ENCODE measurements around the gene SLIT1.

DNA sequence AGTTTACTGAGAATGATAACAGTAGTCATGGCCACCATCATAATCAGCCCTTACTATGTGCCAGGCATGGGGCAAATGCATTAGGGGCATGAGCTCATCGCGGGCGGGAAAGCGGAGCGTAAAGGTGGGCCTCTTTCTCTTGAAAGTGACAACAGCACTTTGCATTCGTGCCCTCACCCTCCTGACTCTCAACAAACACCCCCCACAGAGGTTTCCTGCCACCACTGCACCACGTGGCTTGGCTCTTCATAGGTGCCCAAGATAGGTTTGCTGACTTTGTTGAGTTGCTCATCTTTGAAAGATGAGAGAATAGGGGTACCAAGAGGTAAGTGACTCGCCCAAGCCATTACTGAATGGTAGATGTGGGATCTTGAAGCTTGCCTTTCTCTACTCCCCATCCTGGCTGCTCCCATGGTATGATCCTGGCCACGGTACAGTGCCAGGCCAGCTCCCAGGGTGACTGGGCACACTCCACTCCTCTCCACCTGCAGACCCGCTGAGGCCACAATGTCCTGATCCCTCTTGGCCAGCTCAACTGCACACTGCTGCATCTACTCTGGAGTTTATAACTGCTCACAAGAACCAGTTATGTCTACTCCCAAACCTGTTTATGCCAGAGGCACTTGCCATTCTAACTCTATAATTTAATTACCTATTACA is 26.0 kb downstream of the SLIT1 start:
- TF ChIP-seq, protein P1, sequence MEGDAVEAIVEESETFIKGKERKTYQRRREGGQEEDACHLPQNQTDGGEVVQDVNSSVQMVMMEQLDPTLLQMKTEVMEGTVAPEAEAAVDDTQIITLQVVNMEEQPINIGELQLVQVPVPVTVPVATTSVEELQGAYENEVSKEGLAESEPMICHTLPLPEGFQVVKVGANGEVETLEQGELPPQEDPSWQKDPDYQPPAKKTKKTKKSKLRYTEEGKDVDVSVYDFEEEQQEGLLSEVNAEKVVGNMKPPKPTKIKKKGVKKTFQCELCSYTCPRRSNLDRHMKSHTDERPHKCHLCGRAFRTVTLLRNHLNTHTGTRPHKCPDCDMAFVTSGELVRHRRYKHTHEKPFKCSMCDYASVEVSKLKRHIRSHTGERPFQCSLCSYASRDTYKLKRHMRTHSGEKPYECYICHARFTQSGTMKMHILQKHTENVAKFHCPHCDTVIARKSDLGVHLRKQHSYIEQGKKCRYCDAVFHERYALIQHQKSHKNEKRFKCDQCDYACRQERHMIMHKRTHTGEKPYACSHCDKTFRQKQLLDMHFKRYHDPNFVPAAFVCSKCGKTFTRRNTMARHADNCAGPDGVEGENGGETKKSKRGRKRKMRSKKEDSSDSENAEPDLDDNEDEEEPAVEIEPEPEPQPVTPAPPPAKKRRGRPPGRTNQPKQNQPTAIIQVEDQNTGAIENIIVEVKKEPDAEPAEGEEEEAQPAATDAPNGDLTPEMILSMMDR (IDR thresholded peaks at IDR 0.05), result no peak
- no peak for TF ChIP-seq POLR2A (IDR thresholded peaks at IDR 0.05)

All from body of pancreas (tissue), 4 donors.